ENCODE measurements around the gene DCPS. TPM values are rescaled to one million over a fixed set of nuclear protein-coding genes. Genes with fewer than 3 reads are reported as not detected.

Gene DCPS
- total RNA-seq, 1 donor from 2014 or later = 8.8 TPM

DNA sequence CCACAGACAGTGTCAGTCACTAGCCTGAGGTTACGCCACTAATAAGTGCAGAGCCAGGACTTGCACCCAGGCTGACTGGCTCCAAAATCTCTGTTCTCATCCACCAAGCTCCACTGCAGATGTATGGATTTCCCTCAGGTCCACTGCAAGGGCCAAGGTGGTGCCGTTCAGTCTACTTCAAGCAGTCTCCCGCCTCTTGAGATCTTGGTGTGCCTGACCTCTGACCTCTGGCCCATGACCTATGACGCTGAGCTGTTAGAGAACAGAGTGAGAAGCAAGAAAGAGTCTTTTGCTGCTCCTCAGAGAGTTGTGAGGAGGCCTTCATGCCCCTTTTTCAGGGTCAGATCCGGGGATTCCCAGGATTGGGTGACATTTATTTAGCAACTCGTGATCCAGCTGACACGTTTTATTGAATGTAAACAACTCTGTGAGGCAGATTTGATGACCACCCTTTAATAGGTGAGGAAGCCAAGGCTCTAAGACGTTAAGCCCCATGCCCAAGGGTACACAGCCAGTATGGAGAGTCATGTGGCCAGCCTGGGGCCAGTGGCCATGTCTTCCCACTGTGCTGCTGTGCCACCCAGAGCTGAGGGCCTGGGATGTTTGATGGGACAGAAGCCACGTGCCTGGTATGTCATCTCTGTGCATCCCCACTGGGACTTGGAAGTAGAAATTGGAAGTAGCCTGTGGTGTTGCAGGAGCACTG lies 25.2 kb downstream of the DCPS start:
- no peak for DNase-seq (ENCODE audit: low spot score in 2 of 2, unreplicated experiment in 2 of 2)
- no peaks in the 10 kb centered on the region for H3K9me3 Mint-ChIP-seq
- no peak overlapping the region for H3K27ac Mint-ChIP-seq
- peaks cover 5% of the 10 kb centered on the region for H3K36me3 Mint-ChIP-seq
- TF ChIP-seq, protein P1, sequence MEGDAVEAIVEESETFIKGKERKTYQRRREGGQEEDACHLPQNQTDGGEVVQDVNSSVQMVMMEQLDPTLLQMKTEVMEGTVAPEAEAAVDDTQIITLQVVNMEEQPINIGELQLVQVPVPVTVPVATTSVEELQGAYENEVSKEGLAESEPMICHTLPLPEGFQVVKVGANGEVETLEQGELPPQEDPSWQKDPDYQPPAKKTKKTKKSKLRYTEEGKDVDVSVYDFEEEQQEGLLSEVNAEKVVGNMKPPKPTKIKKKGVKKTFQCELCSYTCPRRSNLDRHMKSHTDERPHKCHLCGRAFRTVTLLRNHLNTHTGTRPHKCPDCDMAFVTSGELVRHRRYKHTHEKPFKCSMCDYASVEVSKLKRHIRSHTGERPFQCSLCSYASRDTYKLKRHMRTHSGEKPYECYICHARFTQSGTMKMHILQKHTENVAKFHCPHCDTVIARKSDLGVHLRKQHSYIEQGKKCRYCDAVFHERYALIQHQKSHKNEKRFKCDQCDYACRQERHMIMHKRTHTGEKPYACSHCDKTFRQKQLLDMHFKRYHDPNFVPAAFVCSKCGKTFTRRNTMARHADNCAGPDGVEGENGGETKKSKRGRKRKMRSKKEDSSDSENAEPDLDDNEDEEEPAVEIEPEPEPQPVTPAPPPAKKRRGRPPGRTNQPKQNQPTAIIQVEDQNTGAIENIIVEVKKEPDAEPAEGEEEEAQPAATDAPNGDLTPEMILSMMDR (IDR thresholded peaks at IDR 0.05; ENCODE audit: unreplicated experiment) = no peak
- no peak overlapping the region for H3K4me3 Mint-ChIP-seq
- no peaks in the 10 kb centered on the region for H3K4me1 Mint-ChIP-seq
- H3K27me3 Mint-ChIP-seq (ENCODE audit: low read depth) = no peaks in the 10 kb centered on the region

DNA sequence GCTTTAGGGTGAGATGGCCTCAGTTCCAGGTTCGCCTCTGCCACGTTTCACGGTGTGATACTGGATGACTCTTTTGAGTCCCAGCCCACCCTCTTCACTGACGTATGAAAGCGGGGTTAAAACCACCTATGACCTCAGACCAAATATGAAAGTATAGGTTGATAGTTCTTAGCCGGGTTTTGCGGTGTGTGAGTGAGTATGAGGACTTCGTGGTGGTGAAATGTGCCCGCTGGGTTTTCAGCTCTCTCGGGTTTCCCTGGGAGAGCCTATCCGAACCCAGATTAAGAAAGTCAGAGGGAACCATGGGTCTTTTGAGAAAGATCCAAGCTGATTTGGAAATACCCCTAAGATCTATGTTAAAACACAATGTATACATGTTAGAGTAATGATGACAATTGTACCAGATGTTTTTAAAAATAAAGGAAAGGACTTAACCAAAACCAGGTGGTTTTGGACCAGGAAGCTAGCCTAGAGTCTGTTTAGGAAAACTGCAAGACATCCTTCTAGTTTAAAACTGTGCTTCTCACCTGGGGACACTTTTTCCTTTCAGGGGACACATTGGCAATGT lies 25.9 kb downstream of the DCPS start:
- H3K4me1 Mint-ChIP-seq = no peaks in the 10 kb centered on the region
- H3K36me3 Mint-ChIP-seq = peaks cover 6% of the 10 kb centered on the region
- no peaks in the 10 kb centered on the region for H3K9me3 Mint-ChIP-seq
- TF ChIP-seq, protein P1 (IDR thresholded peaks at IDR 0.05; ENCODE audit: unreplicated experiment) = no peak
- H3K4me3 Mint-ChIP-seq = no peak overlapping the region
- no peak for DNase-seq (ENCODE audit: low spot score in 2 of 2, unreplicated experiment in 2 of 2)
- H3K27ac Mint-ChIP-seq = no peak overlapping the region
- H3K27me3 Mint-ChIP-seq (ENCODE audit: low read depth) = no peaks in the 10 kb centered on the region

DNA sequence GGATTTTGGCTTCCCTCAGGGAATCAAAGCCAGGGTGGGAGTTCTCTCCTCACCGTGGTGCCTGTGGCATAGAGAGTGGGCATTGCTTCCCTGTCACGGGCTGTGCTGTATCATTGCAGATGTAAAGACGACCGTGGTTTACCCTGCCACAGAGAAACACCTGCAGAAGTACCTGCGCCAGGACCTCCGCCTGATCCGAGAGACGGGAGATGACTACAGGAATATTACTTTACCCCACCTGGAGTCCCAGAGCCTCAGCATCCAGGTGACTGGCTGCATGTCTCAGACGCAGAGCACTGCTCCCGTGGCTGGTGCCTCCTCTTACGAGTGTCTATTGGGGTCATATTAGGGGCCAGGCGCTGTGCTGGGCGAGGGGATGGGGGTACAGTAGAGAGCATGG lies 27.4 kb downstream of the DCPS start:
- no peaks in the 10 kb centered on the region for H3K27me3 Mint-ChIP-seq (ENCODE audit: low read depth)
- H3K27ac Mint-ChIP-seq = no peak overlapping the region
- H3K4me1 Mint-ChIP-seq = peaks cover 4% of the 10 kb centered on the region

DNA sequence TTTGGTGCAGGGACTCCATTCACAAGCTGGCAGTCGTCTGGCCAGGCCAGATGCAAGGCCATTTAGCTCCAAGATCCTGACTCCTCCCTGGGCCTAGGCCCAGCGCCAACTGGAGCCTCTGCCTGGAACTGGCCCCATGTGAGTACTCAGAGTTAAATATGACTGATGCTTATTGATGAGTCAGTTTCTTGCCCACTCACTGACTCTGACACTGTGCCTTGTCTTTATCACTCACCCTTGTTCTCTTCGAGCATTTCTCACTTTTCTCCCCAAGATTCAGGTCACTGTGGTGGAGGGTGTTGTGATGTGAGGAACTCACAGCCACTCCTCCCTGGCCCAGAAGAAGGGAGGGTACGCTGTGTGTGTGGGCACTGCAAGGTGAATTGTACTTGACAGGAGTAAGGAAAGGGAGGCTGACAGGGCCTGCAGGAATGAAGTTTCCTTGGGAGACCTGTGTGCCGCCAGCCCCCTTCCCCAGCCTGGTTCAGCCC lies 28.4 kb downstream of the DCPS start:
- DNase-seq (ENCODE audit: low spot score in 2 of 2, unreplicated experiment in 2 of 2) = no peak
- H3K4me1 Mint-ChIP-seq = peaks cover 9% of the 10 kb centered on the region
- H3K9me3 Mint-ChIP-seq = no peaks in the 10 kb centered on the region
- H3K27ac Mint-ChIP-seq = no peak overlapping the region
- TF ChIP-seq, protein P1 (IDR thresholded peaks at IDR 0.05; ENCODE audit: unreplicated experiment) = no peak
- H3K27me3 Mint-ChIP-seq (ENCODE audit: low read depth) = no peaks in the 10 kb centered on the region
- H3K4me3 Mint-ChIP-seq = no peak overlapping the region
- H3K36me3 Mint-ChIP-seq = peaks cover 12% of the 10 kb centered on the region

More for the DNA sequence above, 27.4 kb downstream of the DCPS start:
- H3K9me3 Mint-ChIP-seq = no peaks in the 10 kb centered on the region
- TF ChIP-seq, protein P1 (IDR thresholded peaks at IDR 0.05; ENCODE audit: unreplicated experiment) = no peak
- H3K4me3 Mint-ChIP-seq = no peak overlapping the region
- peaks cover 11% of the 10 kb centered on the region for H3K36me3 Mint-ChIP-seq
- DNase-seq (ENCODE audit: low spot score in 2 of 2, unreplicated experiment in 2 of 2) = no peak

DNA sequence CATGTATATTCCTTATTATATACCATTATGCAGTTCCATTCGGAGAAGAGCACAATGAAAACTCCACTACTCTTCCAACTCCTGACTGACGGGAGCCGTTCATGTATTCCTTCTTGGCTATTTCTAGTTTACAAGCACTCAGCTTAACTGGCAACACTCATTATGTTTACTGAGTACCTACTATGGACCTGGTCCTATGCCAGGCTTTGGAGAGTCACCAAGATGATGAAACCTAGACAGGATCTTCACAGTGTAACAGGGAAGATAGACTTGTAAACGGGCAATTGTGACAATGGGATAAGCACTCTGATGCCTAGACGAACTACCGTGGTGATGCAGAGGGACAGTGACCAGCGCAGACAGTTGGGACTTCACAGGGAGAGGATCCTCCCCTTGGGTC lies 29.3 kb downstream of the DCPS start:
- H3K9me3 Mint-ChIP-seq = no peaks in the 10 kb centered on the region
- H3K27ac Mint-ChIP-seq = no peak overlapping the region
- H3K4me1 Mint-ChIP-seq = peaks cover 15% of the 10 kb centered on the region
- TF ChIP-seq, protein P1 (IDR thresholded peaks at IDR 0.05; ENCODE audit: unreplicated experiment) = no peak
- no peaks in the 10 kb centered on the region for H3K27me3 Mint-ChIP-seq (ENCODE audit: low read depth)
- no peak overlapping the region for H3K4me3 Mint-ChIP-seq
- H3K36me3 Mint-ChIP-seq = peaks cover 12% of the 10 kb centered on the region
- no peak for DNase-seq (ENCODE audit: low spot score in 2 of 2, unreplicated experiment in 2 of 2)

Data from mesothelial cell of epicardium (in vitro differentiated cells).